NOMO-1 (cell line): ENCODE results near the gene RPS15.

Experiments
- DNase-seq, 2 experiments: peaks; one replicate each; lab custom pipeline; 2025; ENCODE audit not compliant: unreplicated experiment in 2 of 2; lab: John Stamatoyannopoulos, UW

Gene RPS15

DNA sequence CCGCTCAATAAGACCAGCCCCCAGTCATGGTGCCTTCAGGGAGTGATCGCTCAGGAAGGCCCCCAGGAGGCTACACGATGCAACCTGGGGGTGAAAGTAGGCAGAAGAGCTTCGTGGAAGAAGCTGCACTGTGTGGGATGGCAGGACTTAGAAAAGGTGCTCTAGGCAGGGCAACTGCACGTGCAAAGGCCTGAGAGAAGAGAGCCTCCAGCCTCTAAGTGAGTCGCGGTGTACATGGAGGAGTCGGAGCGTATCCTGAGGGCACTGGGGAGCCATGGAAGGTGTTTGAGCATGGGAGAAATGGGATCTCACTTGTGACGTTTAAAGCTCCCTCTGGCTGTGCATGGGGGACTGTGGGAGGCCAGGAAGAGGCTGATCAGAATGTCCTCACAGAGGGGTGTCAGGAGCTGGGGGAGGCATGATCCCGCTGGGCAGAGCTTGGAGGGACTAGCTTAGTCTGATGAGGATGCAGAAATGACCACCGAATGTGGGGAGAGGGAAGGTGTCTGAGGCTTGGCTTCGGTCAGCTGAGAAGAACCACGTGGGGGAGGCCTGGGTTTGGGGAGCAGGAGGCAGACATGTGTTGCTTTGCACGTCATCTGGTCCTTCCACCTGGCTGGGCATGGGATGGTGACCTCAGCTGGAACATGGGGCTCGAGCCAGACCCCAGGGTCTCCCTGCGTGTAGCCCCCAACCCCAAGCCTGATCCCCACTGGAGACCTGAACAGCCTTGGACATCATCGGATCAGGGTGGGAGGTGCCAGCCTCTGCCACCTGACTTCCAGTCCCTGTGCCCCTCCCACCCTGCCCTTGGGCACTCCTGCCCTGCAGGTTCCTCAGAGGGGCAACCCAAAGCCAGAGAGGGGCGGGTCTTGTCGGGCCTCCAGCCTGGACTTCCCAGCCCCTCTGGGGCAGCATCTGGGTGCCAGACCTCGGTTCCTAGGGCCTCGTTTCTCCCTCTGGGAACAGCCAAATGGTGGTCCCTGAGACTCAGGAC lies 12.8 kb downstream of the RPS15 start:
- no peak for DNase-seq

DNA sequence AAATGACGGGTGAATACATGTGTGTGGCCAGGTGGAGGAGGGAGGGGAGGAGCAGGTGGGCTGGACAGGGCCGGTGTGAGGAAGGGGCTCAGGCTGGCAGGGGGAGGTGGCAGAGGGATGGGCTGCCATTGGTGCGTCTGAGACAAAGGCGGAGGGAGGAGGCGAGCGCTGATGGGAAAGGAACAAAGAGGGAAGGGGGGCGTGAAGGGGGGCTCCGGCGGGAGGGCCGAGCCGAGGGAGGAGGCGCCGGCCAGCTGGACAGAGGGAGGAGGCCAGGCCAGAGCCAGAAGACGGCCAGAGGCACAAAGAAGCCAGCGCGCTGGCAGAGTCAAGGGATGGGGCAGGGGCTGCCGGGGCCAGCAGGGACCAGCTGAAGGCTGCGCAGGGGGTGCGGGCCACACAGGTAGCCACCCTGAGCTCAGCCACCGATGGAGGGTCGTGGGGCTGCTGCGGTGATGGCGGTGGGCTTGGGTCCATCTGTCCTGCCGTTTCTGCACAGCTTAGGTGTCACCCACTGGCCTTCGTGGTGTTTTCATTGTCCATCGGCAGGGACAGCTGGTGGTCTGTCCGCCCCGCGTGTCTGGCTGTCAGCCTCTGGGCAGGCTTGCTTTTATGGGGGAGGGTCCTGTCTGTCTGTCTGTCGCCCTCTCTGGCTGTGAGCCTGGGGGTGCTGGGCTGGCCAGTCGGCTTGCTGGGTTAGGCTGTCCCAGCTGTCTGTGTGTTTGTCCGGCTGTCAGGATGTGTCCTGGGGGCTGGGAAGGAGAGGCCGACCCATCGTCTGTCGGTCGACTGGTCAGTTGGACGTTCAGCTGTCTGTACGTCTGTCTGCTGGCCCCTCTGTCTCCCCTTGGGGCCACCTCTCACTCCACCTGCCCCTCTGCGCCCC lies 14.0 kb downstream of the RPS15 start:
- no peak for DNase-seq

DNA sequence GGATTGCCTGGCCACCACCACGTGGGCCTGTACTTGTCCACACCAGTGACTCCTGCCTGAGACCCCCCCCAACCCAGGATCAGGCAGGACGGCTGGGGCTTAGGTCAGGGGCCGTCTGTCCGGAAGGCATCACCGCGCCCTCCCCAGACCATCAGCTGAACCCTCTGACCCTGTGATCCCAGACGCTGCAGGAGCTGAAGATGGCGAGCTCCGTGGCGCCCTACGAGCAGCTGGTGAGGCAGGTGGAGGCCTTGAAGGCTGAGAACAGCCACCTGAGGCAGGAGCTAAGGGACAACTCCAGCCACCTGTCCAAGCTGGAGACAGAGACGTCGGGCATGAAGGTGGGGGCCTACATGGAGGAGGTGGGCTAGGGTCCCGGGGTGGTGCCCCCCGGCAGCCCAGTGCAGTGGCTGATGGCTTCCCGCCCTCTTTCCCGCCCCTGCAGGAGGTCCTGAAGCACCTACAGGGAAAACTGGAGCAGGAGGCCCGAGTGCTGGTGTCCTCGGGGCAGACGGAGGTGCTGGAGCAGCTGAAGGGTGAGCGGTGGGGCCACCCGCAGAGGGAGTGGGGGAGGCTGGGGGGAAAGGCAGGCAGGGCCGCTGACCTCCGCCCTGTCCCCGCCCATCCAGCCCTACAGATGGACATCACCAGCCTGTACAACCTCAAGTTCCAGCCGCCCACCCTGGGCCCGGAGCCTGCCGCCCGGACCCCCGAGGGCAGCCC lies 14.8 kb downstream of the RPS15 start:
- DNase-seq: no peak

- no peak for DNase-seq
These were observed 15.5 kb downstream of the RPS15 start for GRCh38 chr19:1453525-1454364.

DNA sequence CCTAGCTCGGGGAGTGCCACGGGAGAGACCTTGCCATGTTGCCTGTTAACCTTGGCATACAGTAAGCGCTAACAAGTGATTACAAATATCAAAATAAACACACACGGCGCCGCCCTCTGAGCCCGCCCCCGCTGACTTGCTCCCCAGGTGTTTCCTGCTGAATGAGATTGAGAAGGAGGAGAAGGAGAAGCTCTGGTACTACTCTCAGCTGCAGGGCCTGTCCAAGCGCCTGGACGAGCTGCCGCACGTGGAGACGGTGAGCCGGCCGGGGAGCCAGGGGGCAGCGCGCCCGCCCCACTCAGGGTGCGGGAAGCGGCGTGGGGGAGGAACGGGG lies 16.8 kb downstream of the RPS15 start:
- no peak for DNase-seq

DNA sequence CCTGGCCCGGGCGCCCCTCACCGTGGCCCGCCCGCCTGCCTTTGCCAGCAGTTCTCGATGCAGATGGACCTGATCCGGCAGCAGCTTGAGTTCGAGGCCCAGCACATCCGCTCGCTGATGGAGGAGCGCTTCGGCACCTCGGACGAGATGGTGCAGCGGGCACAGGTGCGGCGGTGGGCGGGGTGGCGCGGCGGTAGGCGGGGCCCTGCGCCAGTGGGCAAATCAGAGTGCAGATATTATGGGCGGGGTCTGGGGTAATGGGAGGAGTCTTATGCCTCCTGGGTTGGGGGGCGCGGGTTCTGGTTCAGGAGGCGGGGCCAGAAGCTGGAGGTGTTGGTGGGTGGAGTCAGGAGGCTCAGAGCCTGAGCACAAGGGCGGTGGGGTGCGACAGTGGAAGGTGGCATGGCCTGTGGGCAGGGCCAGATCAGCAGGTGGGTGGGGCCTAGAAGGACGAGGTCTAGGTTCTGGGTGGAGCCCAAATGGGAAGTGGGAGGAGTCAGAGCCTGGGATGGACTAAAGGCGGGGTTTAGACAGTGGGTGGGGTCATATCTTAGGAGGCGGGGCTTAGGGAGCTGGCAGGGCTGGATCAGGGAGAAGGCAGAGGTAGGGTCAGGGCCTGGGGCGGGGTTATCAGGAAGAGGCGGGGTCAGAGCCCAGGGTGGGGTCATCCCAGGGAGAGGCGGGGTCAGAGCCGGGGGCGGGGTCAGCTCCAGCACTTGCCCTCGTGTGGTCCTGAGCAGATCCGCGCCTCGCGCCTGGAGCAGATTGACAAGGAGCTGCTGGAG lies 17.3 kb downstream of the RPS15 start:
- DNase-seq: no peak

DNA sequence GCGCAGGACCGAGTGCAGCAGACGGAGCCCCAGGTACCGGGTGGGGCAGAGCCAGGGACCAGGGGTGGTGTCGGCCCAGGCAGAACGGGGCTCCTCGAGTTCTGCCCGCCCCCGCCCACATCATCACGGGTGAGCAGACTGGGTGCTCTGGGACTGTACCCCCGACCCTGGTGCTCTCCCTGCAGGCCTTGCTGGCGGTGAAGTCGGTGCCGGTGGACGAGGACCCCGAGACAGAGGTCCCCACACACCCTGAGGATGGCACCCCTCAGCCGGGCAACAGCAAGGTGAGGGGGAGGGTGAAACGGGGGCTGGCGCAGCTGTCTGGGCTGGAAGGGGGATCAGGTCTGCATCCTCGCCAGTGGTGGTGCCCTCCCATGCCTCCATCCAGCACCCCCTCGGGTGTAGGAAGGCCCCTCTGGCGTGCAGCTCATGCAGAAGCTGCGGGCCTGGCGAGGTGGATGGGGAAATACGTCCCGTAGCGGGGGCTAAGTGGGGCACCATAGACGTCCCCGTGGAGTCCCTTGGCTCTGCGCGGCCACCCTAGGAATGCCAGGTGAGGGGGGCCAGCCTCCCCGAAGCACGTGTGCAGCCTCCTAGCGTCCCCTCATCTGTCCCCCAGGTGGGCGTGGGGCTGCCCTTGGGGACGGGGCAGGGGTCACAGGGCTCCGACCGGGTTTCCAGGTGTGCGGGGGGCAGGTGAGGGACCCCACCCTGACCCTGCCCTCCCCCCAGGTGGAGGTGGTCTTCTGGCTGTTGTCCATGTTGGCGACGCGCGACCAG lies 18.1 kb downstream of the RPS15 start:
- DNase-seq: no peak

GRCh38 chr19:1457031-1457739 lies 19.0 kb downstream of the RPS15 start:
- no peak for DNase-seq

GRCh38 chr19:1457892-1458291 lies 19.7 kb downstream of the RPS15 start:
- no peak for DNase-seq

DNA sequence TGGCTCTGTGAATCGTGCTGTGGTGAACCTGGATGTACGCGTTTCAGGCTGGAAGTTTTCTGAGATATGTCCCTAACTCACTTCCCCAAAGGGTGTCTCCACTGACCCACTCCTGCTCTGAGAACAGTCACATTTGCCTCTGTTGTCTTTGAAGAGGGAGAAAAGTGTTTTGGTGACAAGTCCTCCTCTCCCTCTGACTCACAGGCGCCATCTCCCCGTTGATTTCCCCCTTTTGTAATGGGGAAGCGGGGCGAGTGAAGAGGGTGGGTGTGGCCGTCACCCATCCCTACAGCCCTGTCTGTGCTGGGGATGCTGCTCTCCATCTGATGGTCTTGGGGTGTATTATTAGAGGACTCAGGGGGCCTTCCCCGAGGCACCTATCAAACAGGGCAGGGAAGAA lies 21.3 kb downstream of the RPS15 start:
- peak in 1 of 2 experiments; percentile 49 for DNase-seq

DNA sequence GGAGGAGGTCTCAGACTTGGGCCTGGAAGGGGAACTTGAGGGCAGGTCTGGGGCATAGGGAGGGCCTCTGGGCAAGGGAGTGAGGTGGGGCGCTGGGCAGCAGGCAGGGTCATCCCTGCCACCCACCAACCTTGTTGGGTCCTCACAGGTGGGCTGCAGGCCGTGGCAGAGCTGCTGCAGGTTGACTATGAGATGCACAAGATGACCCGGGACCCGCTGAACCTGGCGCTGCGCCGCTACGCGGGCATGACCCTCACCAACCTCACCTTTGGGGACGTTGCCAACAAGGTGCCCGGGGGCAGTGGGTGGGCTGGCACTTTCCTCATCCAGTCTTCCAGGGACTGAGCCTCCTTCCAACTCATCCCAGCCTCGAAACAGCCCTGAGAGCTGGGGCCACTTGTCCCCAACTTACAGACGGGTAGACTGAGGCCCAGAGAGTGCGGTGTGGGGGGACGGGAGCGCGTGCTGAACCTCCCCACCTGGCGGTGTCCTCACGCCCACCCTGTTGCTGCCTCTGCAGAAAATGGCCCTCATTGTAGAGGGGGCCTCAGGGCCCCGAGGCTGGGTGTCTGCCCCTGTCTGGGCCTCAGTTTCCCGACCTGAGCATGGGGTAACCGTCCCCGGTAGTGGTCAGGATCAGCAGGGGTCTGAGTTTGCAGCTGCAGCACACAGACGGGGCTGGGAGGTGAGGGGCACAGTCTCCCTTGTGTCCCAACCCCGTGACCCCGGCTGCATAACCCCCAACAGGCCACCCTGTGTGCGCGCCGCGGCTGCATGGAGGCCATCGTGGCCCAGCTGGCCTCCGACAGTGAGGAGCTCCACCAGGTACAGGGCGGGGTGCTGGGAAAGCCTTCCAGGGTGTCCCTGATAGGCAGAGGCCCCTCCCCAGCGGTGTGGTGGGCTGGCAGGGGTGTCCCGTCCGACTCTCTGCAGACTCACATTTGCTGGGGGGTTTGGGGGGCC lies 22.1 kb downstream of the RPS15 start:
- DNase-seq: no peak

- no peak for DNase-seq
These were observed 23.7 kb downstream of the RPS15 start for GRCh38 chr19:1461862-1462261.

DNA sequence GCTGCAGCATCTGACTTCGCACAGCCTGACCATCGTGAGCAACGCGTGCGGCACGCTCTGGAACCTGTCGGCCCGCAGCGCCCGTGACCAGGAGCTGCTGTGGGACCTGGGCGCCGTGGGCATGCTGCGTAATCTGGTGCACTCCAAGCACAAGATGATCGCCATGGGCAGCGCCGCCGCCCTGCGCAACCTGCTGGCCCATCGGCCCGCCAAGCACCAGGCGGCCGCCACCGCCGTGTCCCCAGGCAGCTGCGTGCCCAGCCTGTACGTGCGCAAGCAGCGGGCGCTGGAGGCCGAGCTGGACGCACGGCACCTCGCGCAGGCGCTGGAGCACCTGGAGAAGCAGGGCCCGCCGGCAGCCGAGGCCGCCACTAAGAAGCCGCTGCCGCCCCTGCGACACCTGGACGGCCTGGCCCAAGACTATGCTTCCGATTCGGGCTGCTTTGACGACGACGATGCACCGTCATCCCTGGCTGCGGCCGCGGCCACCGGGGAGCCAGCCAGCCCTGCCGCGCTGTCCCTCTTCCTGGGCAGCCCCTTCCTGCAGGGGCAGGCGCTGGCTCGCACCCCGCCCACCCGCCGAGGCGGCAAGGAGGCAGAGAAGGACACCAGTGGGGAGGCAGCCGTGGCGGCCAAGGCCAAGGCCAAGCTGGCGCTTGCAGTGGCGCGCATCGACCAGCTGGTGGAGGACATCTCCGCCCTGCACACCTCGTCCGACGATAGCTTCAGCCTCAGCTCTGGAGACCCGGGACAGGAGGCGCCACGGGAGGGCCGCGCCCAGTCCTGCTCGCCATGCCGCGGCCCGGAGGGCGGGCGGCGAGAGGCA lies 27.2 kb downstream of the RPS15 start:
- DNase-seq: no peak

DNA sequence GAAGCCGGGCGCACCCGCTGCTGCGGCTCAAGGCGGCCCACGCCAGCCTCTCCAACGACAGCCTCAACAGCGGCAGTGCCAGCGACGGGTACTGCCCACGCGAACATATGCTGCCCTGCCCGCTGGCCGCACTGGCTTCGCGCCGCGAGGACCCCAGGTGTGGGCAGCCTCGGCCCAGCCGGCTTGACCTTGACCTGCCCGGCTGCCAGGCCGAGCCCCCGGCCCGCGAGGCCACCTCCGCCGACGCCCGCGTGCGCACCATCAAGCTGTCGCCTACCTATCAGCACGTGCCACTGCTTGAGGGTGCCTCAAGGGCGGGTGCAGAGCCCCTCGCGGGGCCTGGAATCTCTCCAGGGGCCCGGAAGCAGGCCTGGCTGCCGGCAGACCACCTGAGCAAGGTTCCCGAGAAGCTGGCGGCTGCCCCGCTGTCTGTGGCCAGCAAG lies 27.8 kb downstream of the RPS15 start:
- DNase-seq: no peak

DNA sequence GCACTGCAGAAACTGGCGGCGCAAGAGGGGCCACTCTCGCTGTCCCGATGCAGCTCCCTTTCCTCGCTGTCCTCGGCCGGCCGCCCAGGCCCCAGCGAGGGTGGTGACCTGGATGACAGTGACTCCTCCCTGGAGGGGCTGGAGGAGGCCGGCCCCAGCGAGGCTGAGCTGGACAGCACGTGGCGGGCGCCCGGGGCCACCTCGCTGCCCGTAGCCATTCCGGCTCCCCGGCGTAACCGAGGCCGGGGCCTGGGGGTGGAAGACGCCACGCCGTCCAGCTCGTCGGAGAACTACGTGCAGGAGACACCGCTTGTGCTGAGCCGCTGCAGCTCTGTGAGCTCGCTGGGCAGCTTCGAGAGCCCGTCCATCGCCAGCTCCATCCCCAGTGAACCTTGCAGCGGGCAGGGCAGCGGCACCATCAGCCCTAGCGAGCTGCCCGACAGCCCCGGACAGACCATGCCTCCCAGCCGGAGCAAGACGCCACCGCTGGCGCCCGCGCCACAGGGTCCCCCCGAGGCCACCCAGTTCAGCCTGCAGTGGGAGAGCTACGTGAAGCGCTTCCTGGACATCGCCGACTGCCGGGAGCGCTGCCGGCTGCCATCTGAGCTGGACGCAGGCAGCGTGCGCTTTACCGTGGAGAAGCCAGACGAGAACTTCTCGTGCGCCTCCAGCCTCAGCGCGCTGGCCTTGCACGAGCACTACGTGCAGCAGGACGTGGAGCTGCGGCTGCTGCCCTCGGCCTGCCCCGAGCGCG lies 28.4 kb downstream of the RPS15 start:
- no peak for DNase-seq

- no peak for DNase-seq
These were observed 29.0 kb downstream of the RPS15 start for GRCh38 chr19:1467215-1467489.
